ENCODE data around the gene TPM1. TPM values are rescaled to one million over a fixed set of nuclear protein-coding genes. Genes with fewer than 3 reads are reported as not detected.

TPM1 gene
- total and polyA plus RNA-seq, 4 donors = 118 to 469 (median 192) TPM

- DNase-seq = peak in 1 of 3 donors; percentile 58
- Histone ChIP-seq H3K36me3 (ENCODE audit: control insufficient read depth in 4 of 4, insufficient read depth in 4 of 4, low read length in 4 of 4) (peaks cover 0 to 9% (median 6%) of the 10 kb centered on the region in 4 donors), H3K27ac (ENCODE audit: low read depth in 1 of 2, low read length in 1 of 2) (peak overlapping the region; percentile 70 to 91), H3K27me3 (ENCODE audit: control insufficient read depth in 3 of 3, insufficient read depth in 3 of 3, low read length in 2 of 3) (no peaks in the 10 kb centered on the region), H3K9me3 (ENCODE audit: control insufficient read depth in 4 of 4, insufficient read depth in 3 of 4, low read length in 3 of 4) (no peaks in the 10 kb centered on the region), H3K4me3 (peak overlapping the region; percentile 69), H3K4me1 (ENCODE audit: control insufficient read depth in 5 of 5, insufficient read depth in 5 of 5, low read length in 5 of 5) (peaks cover 0 to 41% (median 14%) of the 10 kb centered on the region in 5 donors), H3K9ac (ENCODE audit: insufficient read depth in 1 of 2, low read length in 2 of 2) (peak overlapping the region; percentile 67 to 75)
- TF ChIP-seq, protein P1, sequence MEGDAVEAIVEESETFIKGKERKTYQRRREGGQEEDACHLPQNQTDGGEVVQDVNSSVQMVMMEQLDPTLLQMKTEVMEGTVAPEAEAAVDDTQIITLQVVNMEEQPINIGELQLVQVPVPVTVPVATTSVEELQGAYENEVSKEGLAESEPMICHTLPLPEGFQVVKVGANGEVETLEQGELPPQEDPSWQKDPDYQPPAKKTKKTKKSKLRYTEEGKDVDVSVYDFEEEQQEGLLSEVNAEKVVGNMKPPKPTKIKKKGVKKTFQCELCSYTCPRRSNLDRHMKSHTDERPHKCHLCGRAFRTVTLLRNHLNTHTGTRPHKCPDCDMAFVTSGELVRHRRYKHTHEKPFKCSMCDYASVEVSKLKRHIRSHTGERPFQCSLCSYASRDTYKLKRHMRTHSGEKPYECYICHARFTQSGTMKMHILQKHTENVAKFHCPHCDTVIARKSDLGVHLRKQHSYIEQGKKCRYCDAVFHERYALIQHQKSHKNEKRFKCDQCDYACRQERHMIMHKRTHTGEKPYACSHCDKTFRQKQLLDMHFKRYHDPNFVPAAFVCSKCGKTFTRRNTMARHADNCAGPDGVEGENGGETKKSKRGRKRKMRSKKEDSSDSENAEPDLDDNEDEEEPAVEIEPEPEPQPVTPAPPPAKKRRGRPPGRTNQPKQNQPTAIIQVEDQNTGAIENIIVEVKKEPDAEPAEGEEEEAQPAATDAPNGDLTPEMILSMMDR (IDR thresholded peaks at IDR 0.05; ENCODE audit: control extremely low read depth, extremely low read depth) = no peak
- 1% methylated on average over 31 of the region's 31 CpGs for WGBS, 2 donors
- ATAC-seq (ENCODE audit: insufficient read depth, low FRiP score) = peak; percentile 3
These were observed 359 bp downstream of the TPM1 start for GRCh38 chr15:63042877-63043334.

DNA sequence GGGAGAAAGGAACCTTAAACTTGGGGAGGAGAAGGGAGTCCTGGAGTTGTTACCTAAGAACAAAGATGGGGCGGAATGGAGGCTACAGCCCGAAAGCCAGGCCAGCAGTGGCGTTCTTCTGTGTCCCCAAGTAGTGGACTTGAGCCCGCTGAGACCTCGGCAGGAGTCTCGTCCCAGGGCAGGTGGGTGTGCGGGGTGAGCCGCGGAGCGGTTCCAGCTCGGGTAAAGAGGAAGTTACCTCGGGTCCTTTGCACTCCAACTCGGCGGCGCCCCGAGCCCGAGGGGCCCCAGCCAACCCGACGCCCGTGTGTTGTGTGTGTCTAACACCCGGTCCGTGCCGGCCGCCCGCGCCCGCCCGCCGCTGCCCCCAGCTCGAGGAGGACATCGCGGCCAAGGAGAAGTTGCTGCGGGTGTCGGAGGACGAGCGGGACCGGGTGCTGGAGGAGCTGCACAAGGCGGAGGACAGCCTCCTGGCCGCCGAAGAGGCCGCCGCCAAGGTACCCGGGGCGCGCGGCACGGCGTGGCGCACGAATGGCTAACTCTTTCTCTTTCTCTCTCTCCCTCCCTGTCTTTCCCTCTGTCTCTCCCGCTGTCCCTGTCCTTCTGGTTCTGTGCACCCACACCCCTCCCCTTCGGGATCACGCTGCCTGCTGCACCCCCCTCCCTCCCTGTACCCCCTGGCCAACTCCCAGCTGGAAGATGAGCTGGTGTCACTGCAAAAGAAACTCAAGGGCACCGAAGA lies 959 bp downstream of the TPM1 start:
- 1% methylated on average over 32 to 54 of the region's 54 CpGs for whole genome bisulfite sequencing, 2 donors
- DNase-seq = peak in 2 of 3 donors; percentile 32 to 40
- Histone ChIP-seq H3K27me3 (ENCODE audit: control insufficient read depth in 3 of 3, insufficient read depth in 3 of 3, low read length in 2 of 3) (no peaks in the 10 kb centered on the region), H3K9ac (ENCODE audit: insufficient read depth in 1 of 2, low read length in 2 of 2) (peak overlapping the region; percentile 67 to 75), H3K36me3 (ENCODE audit: control insufficient read depth in 4 of 4, insufficient read depth in 4 of 4, low read length in 4 of 4) (peaks cover 0 to 9% (median 6%) of the 10 kb centered on the region in 4 donors), H3K27ac (ENCODE audit: low read depth in 1 of 2, low read length in 1 of 2) (peak overlapping the region; percentile 56 to 91), H3K4me3 (peak overlapping the region; percentile 47), H3K9me3 (ENCODE audit: control insufficient read depth in 4 of 4, insufficient read depth in 3 of 4, low read length in 3 of 4) (no peaks in the 10 kb centered on the region), H3K4me1 (ENCODE audit: control insufficient read depth in 5 of 5, insufficient read depth in 5 of 5, low read length in 5 of 5) (peaks cover 0 to 41% (median 13%) of the 10 kb centered on the region in 5 donors)
- TF ChIP-seq, protein P1 (IDR thresholded peaks at IDR 0.05; ENCODE audit: control extremely low read depth, extremely low read depth) = no peak
- ATAC-seq (ENCODE audit: insufficient read depth, low FRiP score) = no peak

GRCh38 chr15:63044077-63044644 lies 1.6 kb downstream of the TPM1 start:
- Histone ChIP-seq H3K4me3 (peak overlapping the region; percentile 47), H3K9ac (ENCODE audit: insufficient read depth in 1 of 2, low read length in 2 of 2) (no peak overlapping the region), H3K9me3 (ENCODE audit: control insufficient read depth in 4 of 4, insufficient read depth in 3 of 4, low read length in 3 of 4) (no peaks in the 10 kb centered on the region), H3K27me3 (ENCODE audit: control insufficient read depth in 3 of 3, insufficient read depth in 3 of 3, low read length in 2 of 3) (no peaks in the 10 kb centered on the region), H3K4me1 (ENCODE audit: control insufficient read depth in 5 of 5, insufficient read depth in 5 of 5, low read length in 5 of 5) (peaks cover 0 to 43% (median 13%) of the 10 kb centered on the region in 5 donors), H3K27ac (ENCODE audit: low read depth in 1 of 2, low read length in 1 of 2) (peak overlapping the region; percentile 7 to 91), H3K36me3 (ENCODE audit: control insufficient read depth in 4 of 4, insufficient read depth in 4 of 4, low read length in 4 of 4) (peaks cover 0 to 9% (median 6%) of the 10 kb centered on the region in 4 donors)
- 41 to 47% methylated on average over 7 of the region's 7 CpGs for WGBS, 2 donors
- ATAC-seq (ENCODE audit: insufficient read depth, low FRiP score) (no peak), DNase-seq (no peak)
- TF ChIP-seq, protein P1 (IDR thresholded peaks at IDR 0.05; ENCODE audit: control extremely low read depth, extremely low read depth) = no peak

Measured in lung (tissue), 12 donors.